Measurements from ENCODE around the gene MTNR1A.
"Not testable (repeated sequence)": the region's sequence is repeated elsewhere in the genome, so short reads cannot be mapped to it uniquely, and the experiment has no call there.

MTNR1A gene

DNA sequence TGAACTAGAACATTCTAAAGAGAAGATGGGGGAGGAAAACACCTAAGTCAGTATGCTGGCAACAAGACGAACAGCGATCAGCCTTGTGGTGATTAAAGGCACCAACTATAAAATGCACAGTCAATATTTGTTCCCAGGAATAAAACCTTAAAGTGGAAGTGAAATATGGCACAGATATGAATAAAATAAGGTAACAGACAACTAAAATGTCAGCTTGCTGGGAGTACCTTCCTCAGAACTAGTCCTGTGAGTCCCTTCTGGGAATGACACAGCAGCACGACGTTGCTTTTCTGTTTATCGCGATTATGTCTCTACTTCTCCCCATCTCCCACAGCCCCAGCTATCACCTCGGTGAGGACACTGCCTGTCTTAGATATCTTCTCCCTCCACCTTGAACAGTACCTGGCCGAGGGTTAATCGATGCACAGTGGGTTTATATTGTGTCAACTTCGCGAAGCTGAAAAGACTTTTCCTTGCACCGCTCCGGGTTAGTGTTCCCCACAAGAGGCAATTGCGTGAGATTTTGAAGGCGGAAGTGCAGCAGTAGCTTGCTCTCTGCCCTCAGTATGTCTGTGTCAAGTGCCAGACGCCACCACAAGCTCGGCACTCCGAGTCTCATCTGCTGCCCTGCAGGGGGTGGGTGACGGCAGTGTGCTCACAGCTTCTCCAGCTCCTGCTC, 17.4 kb downstream of the MTNR1A start:
- Histone ChIP-seq H3K27ac (ENCODE audit: low read length) (no peak overlapping the region), H3K4me1 (ENCODE audit: control insufficient read depth, insufficient read depth, low read length) (no peaks in the 10 kb centered on the region), H3K4me3 (ENCODE audit: low read length in 2 of 2) (no peak overlapping the region), H3K9ac (ENCODE audit: low read length in 2 of 2) (no peak overlapping the region), H3K9me3 (ENCODE audit: control insufficient read depth in 2 of 2, low read length in 2 of 2) (peaks cover 0 to 7% of the 10 kb centered on the region in 2 donors), H3K27me3 (ENCODE audit: control insufficient read depth in 1 of 2, insufficient read depth in 2 of 2, low read length in 2 of 2) (no peaks in the 10 kb centered on the region), H3K36me3 (ENCODE audit: control insufficient read depth in 2 of 2, insufficient read depth in 2 of 2, low read length in 2 of 2) (no peaks in the 10 kb centered on the region)

DNA sequence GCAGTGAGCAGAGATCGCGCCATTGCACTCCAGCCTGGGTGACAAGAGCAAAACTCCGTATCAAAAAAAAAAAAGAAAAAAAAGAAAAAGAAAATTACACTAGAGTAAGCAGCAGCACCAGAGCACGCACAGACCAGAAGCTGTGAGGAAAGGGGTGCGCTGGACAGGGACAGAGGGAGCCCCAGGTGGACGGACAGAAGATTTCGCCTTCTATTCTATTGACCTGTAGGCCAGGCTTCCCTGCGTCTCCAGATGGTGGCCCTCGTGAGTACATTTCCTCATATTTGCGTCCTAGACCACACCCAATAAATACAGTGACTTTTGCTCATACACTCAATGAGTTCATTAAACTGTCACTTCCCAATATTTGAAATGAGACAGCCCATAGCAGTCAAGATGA, 19.1 kb downstream of the MTNR1A start:
- no peak overlapping the region for H3K9ac ChIP-seq (ENCODE audit: low read length in 2 of 2)
- H3K36me3 ChIP-seq (ENCODE audit: control insufficient read depth in 2 of 2, insufficient read depth in 2 of 2, low read length in 2 of 2): no peaks in the 10 kb centered on the region
- H3K9me3 ChIP-seq (ENCODE audit: control insufficient read depth in 2 of 2, low read length in 2 of 2): peaks cover 0 to 7% of the 10 kb centered on the region in 2 donors
- H3K27ac ChIP-seq (ENCODE audit: low read length): no peak overlapping the region
- no peak overlapping the region for H3K4me3 ChIP-seq (ENCODE audit: low read length in 2 of 2)
- no peaks in the 10 kb centered on the region for H3K4me1 ChIP-seq (ENCODE audit: control insufficient read depth, insufficient read depth, low read length)
- H3K27me3 ChIP-seq (ENCODE audit: control insufficient read depth in 1 of 2, insufficient read depth in 2 of 2, low read length in 2 of 2): no peaks in the 10 kb centered on the region

DNA sequence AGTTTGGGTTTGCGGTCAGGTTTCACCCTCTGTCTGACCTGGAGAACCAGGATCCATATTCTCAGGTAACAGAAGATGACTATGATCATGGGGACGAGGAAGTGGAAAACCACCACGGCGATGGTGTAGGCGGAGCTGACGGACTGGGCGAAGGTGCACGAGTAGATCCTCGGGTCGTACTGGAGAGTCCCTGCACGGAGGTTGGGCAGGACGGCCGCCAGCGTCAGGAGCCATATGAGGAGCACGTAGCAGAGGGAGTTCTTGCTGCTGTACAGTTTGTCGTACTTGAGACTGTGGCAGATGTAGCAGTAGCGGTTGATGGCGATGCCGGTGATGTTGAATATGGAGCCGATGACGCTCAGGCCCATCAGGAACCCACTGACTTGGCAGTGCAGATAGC, 21.3 kb downstream of the MTNR1A start:
- Histone ChIP-seq H3K27ac (ENCODE audit: low read length) (no peak overlapping the region), H3K9ac (ENCODE audit: low read length in 2 of 2) (no peak overlapping the region), H3K36me3 (ENCODE audit: control insufficient read depth in 2 of 2, insufficient read depth in 2 of 2, low read length in 2 of 2) (no peaks in the 10 kb centered on the region), H3K9me3 (ENCODE audit: control insufficient read depth in 2 of 2, low read length in 2 of 2) (no peaks in the 10 kb centered on the region), H3K4me1 (ENCODE audit: control insufficient read depth, insufficient read depth, low read length) (no peaks in the 10 kb centered on the region), H3K27me3 (ENCODE audit: control insufficient read depth in 1 of 2, insufficient read depth in 2 of 2, low read length in 2 of 2) (no peaks in the 10 kb centered on the region), H3K4me3 (ENCODE audit: low read length in 2 of 2) (no peak overlapping the region)

DNA sequence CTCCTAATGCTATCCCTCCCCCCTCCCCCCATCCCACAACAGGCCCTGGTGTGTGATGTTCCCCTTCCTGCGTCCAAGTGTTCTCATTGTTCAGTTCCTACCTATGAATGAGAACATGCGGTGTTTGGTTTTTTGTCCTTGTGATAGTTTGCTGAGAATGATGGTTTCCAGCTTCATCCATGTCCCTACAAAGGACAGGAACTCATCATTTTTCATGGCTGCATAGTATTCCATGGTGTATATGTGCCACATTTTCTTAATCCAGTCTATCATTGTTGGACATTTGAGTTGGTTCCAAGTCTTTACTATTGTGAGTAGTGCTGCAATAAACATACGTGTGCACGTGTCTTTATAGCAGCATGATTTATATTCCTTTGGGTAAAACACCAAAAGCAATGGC, 31.4 kb downstream of the MTNR1A start:
- not testable (repeated sequence) for H3K4me1 ChIP-seq (ENCODE audit: control insufficient read depth, insufficient read depth, low read length); H3K9ac ChIP-seq (ENCODE audit: low read length in 2 of 2); H3K4me3 ChIP-seq (ENCODE audit: low read length in 2 of 2); H3K27ac ChIP-seq (ENCODE audit: low read length); H3K27me3 ChIP-seq (ENCODE audit: control insufficient read depth in 1 of 2, insufficient read depth in 2 of 2, low read length in 2 of 2); H3K36me3 ChIP-seq (ENCODE audit: control insufficient read depth in 2 of 2, insufficient read depth in 2 of 2, low read length in 2 of 2); H3K9me3 ChIP-seq (ENCODE audit: control insufficient read depth in 2 of 2, low read length in 2 of 2)

DNA sequence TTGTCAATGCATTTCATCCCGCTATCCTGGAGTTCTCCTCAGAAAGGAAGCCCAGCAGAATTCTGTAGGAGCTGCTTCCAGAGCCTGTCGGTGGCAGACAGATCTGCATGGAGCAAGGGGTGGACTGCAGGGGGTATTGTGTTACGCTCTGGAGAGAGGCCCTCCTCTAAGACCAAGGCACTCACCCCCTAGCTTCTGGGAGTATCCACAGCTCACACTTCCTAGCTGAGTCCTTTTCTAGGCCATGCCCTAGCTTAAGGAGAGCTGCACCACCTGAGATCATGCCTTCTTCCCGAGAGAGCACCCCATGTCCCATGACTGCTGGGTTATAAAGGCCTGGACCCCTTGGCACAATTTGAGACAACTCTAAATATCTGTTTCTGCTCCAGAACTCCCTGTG, 39.1 kb downstream of the MTNR1A start:
- peaks cover 0 to 2% of the 10 kb centered on the region in 2 donors for H3K9me3 ChIP-seq (ENCODE audit: control insufficient read depth in 2 of 2, low read length in 2 of 2)
- H3K36me3 ChIP-seq (ENCODE audit: control insufficient read depth in 2 of 2, insufficient read depth in 2 of 2, low read length in 2 of 2): no peaks in the 10 kb centered on the region
- no peaks in the 10 kb centered on the region for H3K27me3 ChIP-seq (ENCODE audit: control insufficient read depth in 1 of 2, insufficient read depth in 2 of 2, low read length in 2 of 2)
- H3K4me1 ChIP-seq (ENCODE audit: control insufficient read depth, insufficient read depth, low read length): no peaks in the 10 kb centered on the region
- H3K27ac ChIP-seq (ENCODE audit: low read length): no peak overlapping the region
- H3K9ac ChIP-seq (ENCODE audit: low read length in 2 of 2): no peak overlapping the region
- H3K4me3 ChIP-seq (ENCODE audit: low read length in 2 of 2): no peak overlapping the region

DNA sequence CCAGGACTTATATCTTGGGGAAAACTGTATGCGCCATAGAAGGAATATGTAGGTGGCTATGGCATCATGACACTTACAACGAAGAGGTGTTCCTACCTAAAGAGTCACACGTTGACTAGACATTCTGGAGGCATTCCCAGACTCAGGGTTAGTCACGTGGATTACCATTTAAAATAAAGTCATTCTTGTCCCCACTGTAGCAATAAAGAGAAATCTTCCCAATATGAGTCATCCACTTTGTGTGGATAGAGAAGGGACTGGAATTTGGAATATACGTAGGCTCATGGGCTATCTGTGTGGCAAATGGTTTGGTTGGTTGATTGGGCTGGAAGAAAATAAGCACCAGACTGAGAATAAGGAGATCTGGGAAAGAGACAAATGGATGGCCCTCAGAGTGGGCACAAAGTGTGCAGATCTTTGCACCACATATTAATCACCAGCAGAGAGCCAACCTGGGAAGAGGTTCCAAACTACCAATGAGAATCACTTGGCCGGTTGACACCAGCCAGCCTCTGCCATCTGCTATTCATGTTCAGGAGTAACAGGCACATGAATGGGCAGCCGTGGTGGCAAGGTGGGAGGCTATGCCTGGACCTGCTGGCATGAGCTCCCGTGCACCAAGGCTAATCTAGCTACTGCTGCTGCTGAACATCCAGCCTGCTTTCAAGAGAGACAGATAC, 41.0 kb downstream of the MTNR1A start:
- Histone ChIP-seq H3K27me3 (ENCODE audit: control insufficient read depth in 1 of 2, insufficient read depth in 2 of 2, low read length in 2 of 2) (no peaks in the 10 kb centered on the region), H3K36me3 (ENCODE audit: control insufficient read depth in 2 of 2, insufficient read depth in 2 of 2, low read length in 2 of 2) (no peaks in the 10 kb centered on the region), H3K9ac (ENCODE audit: low read length in 2 of 2) (no peak overlapping the region), H3K4me3 (ENCODE audit: low read length in 2 of 2) (no peak overlapping the region), H3K4me1 (ENCODE audit: control insufficient read depth, insufficient read depth, low read length) (no peaks in the 10 kb centered on the region), H3K27ac (ENCODE audit: low read length) (no peak overlapping the region), H3K9me3 (ENCODE audit: control insufficient read depth in 2 of 2, low read length in 2 of 2) (peaks cover 7 to 12% of the 10 kb centered on the region in 2 donors)

DNA sequence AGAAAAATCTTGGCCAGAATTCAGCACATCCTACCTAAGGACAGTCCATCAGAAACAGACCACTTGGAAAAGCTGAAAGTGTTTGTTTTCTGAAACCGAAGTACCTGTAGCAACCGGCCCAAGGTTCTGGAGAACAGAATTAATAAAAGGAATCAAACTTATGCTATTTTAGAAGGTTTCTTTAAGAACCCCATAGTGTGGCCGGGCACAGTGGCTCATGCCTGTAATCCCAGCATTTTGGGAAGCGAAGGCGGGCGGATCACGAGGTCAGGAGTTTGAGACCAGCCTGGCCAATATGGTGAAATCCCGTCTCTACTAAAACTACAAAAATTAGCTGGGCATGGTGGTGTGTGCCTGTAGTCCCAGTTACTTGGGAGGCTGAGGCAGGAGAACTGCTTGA, 50.6 kb downstream of the MTNR1A start:
- not testable (repeated sequence) for H3K36me3 ChIP-seq (ENCODE audit: control insufficient read depth in 2 of 2, insufficient read depth in 2 of 2, low read length in 2 of 2); H3K27me3 ChIP-seq (ENCODE audit: control insufficient read depth in 1 of 2, insufficient read depth in 2 of 2, low read length in 2 of 2); H3K4me1 ChIP-seq (ENCODE audit: control insufficient read depth, insufficient read depth, low read length); H3K9ac ChIP-seq (ENCODE audit: low read length in 2 of 2); H3K9me3 ChIP-seq (ENCODE audit: control insufficient read depth in 2 of 2, low read length in 2 of 2); H3K27ac ChIP-seq (ENCODE audit: low read length); H3K4me3 ChIP-seq (ENCODE audit: low read length in 2 of 2)

DNA sequence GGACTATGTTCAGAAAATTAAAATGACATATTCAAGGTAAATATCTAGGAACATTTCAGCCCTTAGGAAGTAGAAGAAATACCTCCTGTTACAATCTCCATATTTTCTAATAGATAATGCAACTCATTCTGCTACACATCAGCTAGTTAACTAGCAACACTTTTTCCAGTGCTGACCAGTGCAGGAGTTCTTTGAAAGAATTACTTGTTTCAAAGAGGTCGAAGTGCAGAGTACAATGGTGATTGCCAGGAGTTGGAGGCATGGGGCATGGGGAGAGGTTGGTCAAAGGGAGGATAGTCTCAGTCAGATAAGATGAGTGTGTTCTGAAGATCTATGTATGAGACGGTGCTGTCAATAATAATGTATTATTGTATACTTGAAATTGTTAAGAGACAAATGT, 53.1 kb downstream of the MTNR1A start:
- no peak overlapping the region for H3K9ac ChIP-seq (ENCODE audit: low read length in 2 of 2)
- H3K4me3 ChIP-seq (ENCODE audit: low read length in 2 of 2): no peak overlapping the region
- H3K27me3 ChIP-seq (ENCODE audit: control insufficient read depth in 1 of 2, insufficient read depth in 2 of 2, low read length in 2 of 2): no peaks in the 10 kb centered on the region
- H3K36me3 ChIP-seq (ENCODE audit: control insufficient read depth in 2 of 2, insufficient read depth in 2 of 2, low read length in 2 of 2): no peaks in the 10 kb centered on the region
- no peaks in the 10 kb centered on the region for H3K4me1 ChIP-seq (ENCODE audit: control insufficient read depth, insufficient read depth, low read length)
- H3K9me3 ChIP-seq (ENCODE audit: control insufficient read depth in 2 of 2, low read length in 2 of 2): no peaks in the 10 kb centered on the region
- no peak overlapping the region for H3K27ac ChIP-seq (ENCODE audit: low read length)

DNA sequence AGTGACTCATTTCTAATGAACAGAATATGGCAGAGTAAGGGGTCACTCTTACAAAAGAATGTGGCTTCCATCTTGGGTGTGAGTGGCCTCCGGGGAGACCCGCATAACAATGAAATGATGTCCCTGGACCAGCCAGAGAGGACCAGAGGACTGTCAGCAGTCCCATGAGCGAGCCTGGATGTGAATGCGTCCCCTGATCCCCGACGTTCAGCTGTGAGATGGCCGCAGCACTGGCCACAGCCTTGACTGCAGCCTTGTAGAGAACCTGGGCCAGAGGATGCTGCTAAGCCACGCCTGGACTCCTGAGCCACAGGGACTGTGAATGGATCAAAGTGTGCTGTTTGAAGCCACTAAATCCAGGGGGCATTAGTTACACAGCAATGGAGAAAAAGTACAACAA, 53.8 kb downstream of the MTNR1A start:
- Histone ChIP-seq H3K4me1 (ENCODE audit: control insufficient read depth, insufficient read depth, low read length) (no peaks in the 10 kb centered on the region), H3K9me3 (ENCODE audit: control insufficient read depth in 2 of 2, low read length in 2 of 2) (no peaks in the 10 kb centered on the region), H3K4me3 (ENCODE audit: low read length in 2 of 2) (no peak overlapping the region), H3K9ac (ENCODE audit: low read length in 2 of 2) (no peak overlapping the region), H3K27me3 (ENCODE audit: control insufficient read depth in 1 of 2, insufficient read depth in 2 of 2, low read length in 2 of 2) (no peaks in the 10 kb centered on the region), H3K36me3 (ENCODE audit: control insufficient read depth in 2 of 2, insufficient read depth in 2 of 2, low read length in 2 of 2) (no peaks in the 10 kb centered on the region), H3K27ac (ENCODE audit: low read length) (no peak overlapping the region)

DNA sequence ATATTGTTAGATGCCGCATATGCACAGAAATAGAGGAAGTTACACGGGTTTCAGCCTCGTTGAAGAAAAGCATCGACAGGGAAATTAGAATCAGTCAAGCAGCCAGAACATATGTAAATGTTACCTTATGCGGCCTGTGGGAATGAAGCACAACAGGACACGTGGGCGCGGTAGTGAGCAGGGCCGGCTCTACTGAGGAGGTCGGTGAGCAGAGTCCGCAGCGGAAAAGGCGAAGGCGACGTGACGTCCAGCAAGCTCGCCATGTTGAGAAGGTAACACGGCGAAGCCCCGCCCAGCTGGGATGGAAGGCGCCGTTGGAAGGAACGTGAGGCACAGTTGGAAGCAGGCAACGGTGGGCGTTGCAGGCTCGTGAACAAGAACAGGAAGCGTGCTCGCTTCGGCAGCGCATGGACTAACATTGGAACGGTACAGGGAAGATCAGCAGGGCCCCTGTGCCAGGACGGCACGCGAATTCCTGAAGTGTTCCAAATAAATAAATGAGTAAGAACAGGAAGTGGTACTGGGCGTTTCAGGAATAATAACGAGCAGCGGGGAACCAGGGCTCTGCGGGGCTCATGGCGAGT, 54.6 kb downstream of the MTNR1A start:
- H3K27ac ChIP-seq (ENCODE audit: low read length): no peak overlapping the region
- H3K27me3 ChIP-seq (ENCODE audit: control insufficient read depth in 1 of 2, insufficient read depth in 2 of 2, low read length in 2 of 2): no peaks in the 10 kb centered on the region
- H3K36me3 ChIP-seq (ENCODE audit: control insufficient read depth in 2 of 2, insufficient read depth in 2 of 2, low read length in 2 of 2): no peaks in the 10 kb centered on the region
- no peak overlapping the region for H3K9ac ChIP-seq (ENCODE audit: low read length in 2 of 2)
- no peak overlapping the region for H3K4me3 ChIP-seq (ENCODE audit: low read length in 2 of 2)
- no peaks in the 10 kb centered on the region for H3K9me3 ChIP-seq (ENCODE audit: control insufficient read depth in 2 of 2, low read length in 2 of 2)
- no peaks in the 10 kb centered on the region for H3K4me1 ChIP-seq (ENCODE audit: control insufficient read depth, insufficient read depth, low read length)

DNA sequence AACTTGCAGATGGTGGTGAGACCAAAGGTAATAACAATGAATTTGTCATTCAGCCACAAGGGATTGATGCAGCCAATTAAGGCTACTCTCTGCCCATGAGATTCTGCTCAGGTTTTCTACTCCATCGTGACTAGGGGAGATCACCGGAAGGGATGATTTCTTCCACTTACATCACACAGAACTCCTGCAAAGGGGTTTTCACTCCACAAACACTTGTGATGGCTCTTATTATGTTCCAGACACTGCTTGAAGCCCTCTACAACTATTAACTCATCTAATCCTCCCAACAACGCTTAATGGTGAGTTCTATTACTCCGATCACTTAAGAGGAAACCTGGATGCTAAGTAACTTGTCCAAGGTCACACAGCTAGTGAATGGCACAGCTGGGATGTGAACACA, 55.9 kb downstream of the MTNR1A start:
- H3K4me3 ChIP-seq (ENCODE audit: low read length in 2 of 2): no peak overlapping the region
- H3K27ac ChIP-seq (ENCODE audit: low read length): no peak overlapping the region
- no peaks in the 10 kb centered on the region for H3K9me3 ChIP-seq (ENCODE audit: control insufficient read depth in 2 of 2, low read length in 2 of 2)
- H3K4me1 ChIP-seq (ENCODE audit: control insufficient read depth, insufficient read depth, low read length): no peaks in the 10 kb centered on the region
- no peaks in the 10 kb centered on the region for H3K27me3 ChIP-seq (ENCODE audit: control insufficient read depth in 1 of 2, insufficient read depth in 2 of 2, low read length in 2 of 2)
- H3K36me3 ChIP-seq (ENCODE audit: control insufficient read depth in 2 of 2, insufficient read depth in 2 of 2, low read length in 2 of 2): no peaks in the 10 kb centered on the region
- no peak overlapping the region for H3K9ac ChIP-seq (ENCODE audit: low read length in 2 of 2)
